GM06990 (cell line): Measurements from ENCODE around the gene LRRC55.

ENCODE experiments used
- DNase-seq: peaks from one replicate; pipeline ENCODE4 v3.0.0-alpha.2; 2011; ENCODE audit not compliant: insufficient read length; ENCODE audit errors: extremely low read depth
- H3K27me3 ChIP-seq: replicated peaks from 2 replicates; pipeline ENCODE4 v1.6.0; 2011; ENCODE audit warnings: low read length; ENCODE audit not compliant: control insufficient read depth, insufficient read depth
- H3K36me3 ChIP-seq: 2 replicates; pipeline ENCODE4 v1.5.1; 2011; ENCODE audit warnings: low read length; ENCODE audit not compliant: control insufficient read depth, insufficient read depth
- H3K4me3 ChIP-seq: replicated peaks from 2 replicates; pipeline ENCODE4 v1.5.1; 2011; ENCODE audit warnings: low read depth, mild to moderate bottlenecking, control low read depth, low read length
- TF ChIP-seq, protein P1 (sequence below): IDR thresholded peaks from 2 replicates; pipeline ENCODE4 v1.5.1; 2011; ENCODE audit warnings: low read length, control low read depth, mild to moderate bottlenecking, inconsistent platforms; ENCODE audit not compliant: insufficient read depth, poor library complexity, severe bottlenecking

Gene LRRC55

DNA sequence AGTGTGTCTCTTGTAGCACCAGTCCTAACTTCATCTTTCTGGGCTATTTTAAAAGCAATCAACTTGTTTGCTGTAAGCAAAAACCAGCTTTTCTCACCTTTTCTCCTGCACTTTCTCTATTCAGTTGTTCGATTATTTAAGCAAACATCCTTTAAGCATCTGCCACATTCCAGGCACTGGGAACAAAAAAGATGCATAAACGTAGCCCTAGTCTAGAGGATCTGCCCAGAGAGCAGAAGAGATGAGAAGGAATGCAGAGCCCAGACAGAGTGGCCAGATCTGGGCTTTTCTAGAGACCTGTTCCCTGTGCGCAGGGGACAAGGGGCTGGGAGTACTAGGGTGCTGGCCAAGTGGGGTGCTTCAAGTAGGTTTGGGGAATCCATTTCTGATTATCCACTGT is 46.8 kb downstream of the LRRC55 start:
- H3K36me3 ChIP-seq, result no peaks in the 10 kb centered on the region
- TF ChIP-seq, protein P1, sequence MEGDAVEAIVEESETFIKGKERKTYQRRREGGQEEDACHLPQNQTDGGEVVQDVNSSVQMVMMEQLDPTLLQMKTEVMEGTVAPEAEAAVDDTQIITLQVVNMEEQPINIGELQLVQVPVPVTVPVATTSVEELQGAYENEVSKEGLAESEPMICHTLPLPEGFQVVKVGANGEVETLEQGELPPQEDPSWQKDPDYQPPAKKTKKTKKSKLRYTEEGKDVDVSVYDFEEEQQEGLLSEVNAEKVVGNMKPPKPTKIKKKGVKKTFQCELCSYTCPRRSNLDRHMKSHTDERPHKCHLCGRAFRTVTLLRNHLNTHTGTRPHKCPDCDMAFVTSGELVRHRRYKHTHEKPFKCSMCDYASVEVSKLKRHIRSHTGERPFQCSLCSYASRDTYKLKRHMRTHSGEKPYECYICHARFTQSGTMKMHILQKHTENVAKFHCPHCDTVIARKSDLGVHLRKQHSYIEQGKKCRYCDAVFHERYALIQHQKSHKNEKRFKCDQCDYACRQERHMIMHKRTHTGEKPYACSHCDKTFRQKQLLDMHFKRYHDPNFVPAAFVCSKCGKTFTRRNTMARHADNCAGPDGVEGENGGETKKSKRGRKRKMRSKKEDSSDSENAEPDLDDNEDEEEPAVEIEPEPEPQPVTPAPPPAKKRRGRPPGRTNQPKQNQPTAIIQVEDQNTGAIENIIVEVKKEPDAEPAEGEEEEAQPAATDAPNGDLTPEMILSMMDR, result no peak
- no peak overlapping the region for H3K4me3 ChIP-seq
- H3K27me3 ChIP-seq, result peaks cover 2% of the 10 kb centered on the region
- no peak for DNase-seq

DNA sequence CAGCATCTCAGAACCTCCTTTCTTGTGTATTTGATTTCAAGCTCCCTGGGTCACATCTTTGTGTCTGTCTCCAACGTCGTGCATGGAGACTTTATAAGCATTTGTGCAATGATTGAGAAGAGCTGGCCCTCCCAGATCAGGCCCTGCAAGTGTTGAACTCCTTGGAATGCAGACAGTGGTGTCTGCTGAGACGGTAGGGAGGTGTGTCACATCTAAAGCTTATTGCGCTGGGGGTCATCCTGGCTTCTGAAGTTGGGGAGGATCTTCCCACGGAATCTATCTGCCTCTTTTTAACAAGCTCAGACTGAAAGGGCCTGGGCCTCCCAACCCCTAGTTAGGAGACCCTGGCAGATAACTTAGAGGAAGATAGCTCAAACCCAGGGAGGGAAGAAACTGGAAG is 48.6 kb downstream of the LRRC55 start:
- peaks cover 2% of the 10 kb centered on the region for H3K27me3 ChIP-seq
- DNase-seq, result no peak
- H3K36me3 ChIP-seq, result no peaks in the 10 kb centered on the region
- no peak overlapping the region for H3K4me3 ChIP-seq
- TF ChIP-seq, protein P1, result no peak

GRCh38 chr11:57230791-57231538 is 49.2 kb downstream of the LRRC55 start:
- TF ChIP-seq, protein P1, result no peak
- Histone ChIP-seq H3K36me3 (no peaks in the 10 kb centered on the region), H3K27me3 (peaks cover 2% of the 10 kb centered on the region), H3K4me3 (no peak overlapping the region)
- DNase-seq, result no peak

GRCh38 chr11:57231539-57232253 is 49.9 kb downstream of the LRRC55 start:
- TF ChIP-seq, protein P1, result no peak
- no peaks in the 10 kb centered on the region for H3K36me3 ChIP-seq
- DNase-seq, result no peak
- peaks cover 2% of the 10 kb centered on the region for H3K27me3 ChIP-seq
- no peak overlapping the region for H3K4me3 ChIP-seq

GRCh38 chr11:57233702-57234101 is 51.9 kb downstream of the LRRC55 start:
- Histone ChIP-seq H3K4me3 (no peak overlapping the region), H3K27me3 (peaks cover 2% of the 10 kb centered on the region), H3K36me3 (no peaks in the 10 kb centered on the region)
- TF ChIP-seq, protein P1, result no peak
- DNase-seq, result no peak
